GM18861 (cell line): ENCODE measurements around the gene METTL25B.
"Not testable (repeated sequence)": the region's sequence is repeated elsewhere in the genome, so short reads cannot be mapped to it uniquely, and the experiment has no call there.

ENCODE experiments used
- ATAC-seq: cut with Tn5 transposase; IDR thresholded peaks from one replicate; pipeline ENCODE4 v1.9.1; 2021; ENCODE audit not compliant: unreplicated experiment

Gene METTL25B

GRCh38 chr1:156747742-156748669 is 19.7 kb downstream of the METTL25B start:
- ATAC-seq: no peak

DNA sequence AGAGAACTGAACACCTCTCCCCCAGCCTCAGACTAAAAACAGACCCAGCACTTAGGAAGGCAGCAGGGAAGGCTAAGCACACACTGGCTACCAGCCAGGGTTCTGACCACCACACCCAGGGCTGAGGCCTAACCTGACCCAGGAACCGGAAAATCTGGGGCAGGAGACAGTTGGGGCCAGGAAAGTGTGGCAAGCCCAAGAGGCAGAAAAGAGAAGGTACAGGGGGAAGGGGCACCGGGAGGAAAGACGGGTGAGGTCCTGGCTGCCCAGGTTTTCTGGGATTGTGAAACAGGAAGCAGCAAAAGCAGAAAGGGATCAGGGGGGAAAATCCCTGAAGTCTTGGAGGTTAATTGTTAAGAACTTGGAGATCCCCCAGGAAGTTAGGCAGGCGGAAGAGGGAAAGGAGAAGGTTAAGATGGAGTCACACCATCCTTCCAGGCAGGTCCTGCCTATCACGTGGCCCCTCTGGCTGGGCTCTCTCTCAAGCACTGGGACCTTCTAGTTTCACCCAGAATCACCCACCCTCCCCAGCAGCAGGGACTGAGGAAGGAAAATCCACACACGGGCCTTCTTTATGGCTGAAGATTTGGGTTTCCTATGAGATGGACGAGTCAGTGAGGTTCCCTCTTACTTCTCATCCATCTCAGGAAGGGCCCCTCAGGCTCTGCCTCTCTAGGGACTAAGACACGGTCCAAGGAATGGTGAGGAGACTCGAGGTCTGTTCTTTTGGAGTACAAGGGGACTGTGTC is 20.6 kb downstream of the METTL25B start:
- no peak for ATAC-seq

- no peak for ATAC-seq
Observed at GRCh38 chr1:156749419-156750118, 21.3 kb downstream of the METTL25B start.

- no peak for ATAC-seq
Observed at GRCh38 chr1:156750191-156750672, 22.0 kb downstream of the METTL25B start.

DNA sequence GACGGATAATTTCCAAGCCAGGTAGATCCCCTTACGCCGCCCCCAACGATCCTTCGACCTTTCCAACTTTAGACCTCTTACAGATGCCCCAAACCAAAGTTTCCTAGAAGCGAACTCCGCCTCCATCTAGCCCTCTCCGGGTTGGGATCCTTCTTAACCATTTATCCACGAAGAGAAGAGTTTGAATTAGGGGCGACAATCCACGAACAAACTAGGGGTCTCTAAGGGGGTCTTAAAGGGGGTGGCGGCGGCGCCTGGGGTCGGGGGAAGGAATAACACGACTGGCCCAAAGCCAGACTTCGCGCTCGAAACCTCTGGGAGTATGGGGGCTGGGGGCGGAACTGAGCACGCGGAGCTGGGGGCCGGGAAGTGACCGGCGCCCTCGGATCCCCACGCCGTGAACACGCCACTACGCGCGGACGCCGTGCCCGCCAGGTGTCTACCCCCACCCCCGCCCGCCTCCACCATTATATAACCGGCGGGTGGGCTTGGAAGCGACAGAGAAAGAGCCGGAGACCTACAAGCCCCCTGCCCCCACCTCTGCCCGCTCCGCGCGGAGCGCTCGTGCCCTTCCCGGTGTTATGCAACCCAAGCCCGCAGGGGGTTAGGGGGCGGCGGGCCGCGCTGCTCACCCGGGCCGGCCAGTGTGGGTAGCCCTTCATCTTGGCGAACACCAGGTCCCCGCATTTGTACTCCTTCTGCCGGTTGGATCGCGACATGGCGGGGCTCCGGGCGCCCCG is 22.6 kb downstream of the METTL25B start:
- no peak for ATAC-seq

DNA sequence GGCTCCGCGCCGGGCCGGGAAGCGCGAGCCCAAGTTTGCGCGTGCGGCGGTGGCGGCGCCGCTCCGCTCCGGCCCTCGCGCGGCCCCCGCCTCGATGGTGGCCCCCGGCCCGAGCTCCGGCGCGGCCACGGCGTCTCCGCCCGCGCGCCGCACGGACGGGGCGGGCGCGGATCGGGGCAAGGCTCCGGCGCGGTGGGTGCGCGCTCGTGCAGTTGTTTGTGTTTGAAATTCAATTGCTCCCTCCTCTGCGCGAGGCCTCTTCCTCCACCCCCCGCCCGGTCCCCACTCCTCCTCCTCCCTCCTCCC is 23.1 kb downstream of the METTL25B start, which contains the start of gene HDGF:
HDGF (minus strand) TSS at position 225 of the 306 bp plus-strand sequence. CDS start 246 bp downstream, outside the sequence.
- ATAC-seq: no peak

DNA sequence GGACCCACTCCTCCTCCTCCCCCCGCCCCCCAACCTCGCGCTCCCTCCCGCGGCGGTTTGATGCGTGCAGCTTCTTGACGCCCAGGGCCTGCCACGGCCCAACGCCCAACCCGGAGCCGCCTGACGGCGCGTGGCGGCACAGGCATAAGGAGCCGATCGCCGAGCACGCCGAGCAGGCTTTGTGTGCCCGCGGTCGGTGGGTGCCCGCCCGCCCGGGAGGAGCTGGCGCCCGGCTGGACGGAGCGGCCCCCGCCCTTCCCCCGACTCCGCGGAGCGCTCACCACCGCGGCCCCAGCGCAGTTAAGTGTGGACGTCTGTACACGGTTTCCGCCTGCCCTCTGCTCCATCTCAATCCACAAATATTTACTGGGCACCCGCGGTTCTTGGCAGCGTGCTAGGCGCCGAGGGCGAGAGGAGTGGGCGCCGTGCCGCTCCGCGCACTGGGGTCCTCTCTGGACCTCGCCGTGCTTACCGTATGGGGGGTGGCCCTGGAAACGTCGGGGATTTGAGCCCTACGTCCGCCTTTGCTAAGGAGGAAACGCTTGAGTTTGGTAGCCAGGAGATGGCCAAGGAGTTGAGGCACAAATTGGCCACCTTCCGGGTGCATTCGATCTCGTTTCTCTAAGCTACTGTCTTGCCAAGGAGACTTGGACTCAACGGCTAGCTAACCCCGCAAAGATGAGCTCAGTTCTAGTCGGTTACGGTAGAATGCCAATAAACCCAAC is 23.6 kb downstream of the METTL25B start:
- ATAC-seq: peak; percentile 65

- no peak for ATAC-seq
Observed at GRCh38 chr1:156752843-156753482, 24.7 kb downstream of the METTL25B start.

DNA sequence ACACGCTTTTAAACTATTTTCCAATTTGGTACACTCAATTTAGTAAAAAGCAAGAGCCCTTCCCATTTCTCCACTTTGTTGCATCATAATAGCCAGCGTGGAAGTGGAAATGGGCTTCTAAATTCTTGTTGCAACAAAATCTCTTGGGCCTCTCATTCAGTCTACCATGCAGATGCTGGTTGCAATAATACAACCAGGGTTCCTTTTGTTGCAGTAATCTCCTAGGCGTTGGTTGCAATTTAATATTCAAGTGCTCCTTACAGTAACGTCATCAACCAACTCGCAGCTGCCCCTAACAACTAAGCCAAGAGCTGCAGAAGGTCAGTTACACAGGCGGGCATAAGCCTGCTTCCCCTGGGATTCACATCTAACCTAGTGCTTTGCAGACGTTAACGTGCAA is 25.9 kb downstream of the METTL25B start:
- no peak for ATAC-seq

DNA sequence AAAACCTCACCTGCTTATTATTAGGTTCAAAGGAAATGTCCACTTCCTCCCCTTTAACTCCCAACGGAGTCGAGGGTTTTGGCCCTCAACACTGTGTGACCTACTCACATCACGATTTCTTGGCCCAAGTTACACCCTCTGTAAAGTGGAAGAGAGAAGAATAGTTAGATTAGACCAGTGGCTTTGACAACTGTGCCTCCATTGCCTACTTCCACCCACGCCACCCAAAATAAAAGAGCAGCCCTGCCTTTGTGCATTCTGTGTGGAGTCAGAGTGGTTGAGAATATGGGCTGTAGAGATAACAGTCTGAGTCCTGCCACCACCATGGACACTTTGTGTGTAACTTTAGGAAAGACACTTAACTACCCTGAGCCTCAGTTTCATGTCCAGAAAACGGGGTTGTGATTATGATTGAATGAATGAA is 27.3 kb downstream of the METTL25B start:
- ATAC-seq: no peak

GRCh38 chr1:156756355-156756754 is 28.1 kb downstream of the METTL25B start:
- ATAC-seq: no peak

GRCh38 chr1:156757572-156758253 is 29.4 kb downstream of the METTL25B start:
- ATAC-seq: not testable (repeated sequence)

DNA sequence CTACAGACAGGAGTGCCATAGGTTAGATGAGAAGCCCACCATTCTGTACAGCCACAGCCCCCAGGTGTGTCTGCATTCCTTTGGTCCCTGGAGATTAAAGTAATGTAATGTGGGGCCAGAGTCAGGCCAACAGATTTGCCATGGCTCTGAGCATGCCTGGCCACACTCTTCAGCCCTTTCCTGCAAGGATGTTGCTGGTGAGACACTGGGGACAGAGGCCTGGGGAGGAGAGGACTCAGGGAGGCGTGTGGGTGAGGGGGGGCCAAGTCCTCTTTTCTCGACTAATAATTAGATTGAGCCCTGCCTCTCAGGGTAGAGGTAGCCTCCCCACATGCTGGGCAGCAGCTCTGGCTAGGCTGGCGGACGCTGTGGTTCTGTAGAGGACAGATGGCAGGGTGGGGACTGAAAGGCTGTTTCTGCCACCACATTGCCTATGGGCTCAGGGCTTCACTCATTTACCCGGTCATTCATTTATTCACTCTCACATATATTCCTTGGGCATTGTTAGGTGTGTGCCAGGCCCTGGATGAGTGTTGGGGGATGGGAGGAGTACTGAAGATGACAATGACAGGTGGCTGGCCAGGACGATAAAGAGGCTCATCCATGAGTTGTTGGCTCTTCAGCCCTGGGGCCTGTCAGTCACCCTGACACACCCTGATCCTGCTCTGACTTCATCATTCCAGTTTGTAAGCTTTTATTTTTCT is 32.0 kb downstream of the METTL25B start:
- no peak for ATAC-seq

GRCh38 chr1:156760796-156761104 is 32.5 kb downstream of the METTL25B start:
- ATAC-seq: no peak

- ATAC-seq: not testable (repeated sequence)
Observed at GRCh38 chr1:156765136-156765535, 36.9 kb downstream of the METTL25B start.

DNA sequence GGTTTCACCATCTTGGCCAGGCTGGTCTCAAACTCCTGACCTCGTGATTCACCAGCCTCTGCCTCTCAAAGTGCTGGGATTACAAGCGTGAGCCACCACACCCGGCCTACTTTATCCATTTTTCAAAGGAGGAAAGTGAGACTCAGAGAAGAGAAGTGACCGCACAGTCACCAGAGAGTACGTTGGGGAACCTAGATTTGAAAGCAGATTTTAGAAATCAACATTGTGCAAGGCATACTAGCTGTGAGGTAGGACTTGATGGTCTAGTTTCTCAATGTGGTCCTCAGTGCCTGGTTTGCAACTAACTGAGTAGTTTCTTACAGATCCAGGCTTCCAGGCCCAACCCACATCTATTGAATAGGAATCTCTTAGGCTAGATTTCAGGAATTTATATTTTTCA is 37.4 kb downstream of the METTL25B start:
- no peak for ATAC-seq

DNA sequence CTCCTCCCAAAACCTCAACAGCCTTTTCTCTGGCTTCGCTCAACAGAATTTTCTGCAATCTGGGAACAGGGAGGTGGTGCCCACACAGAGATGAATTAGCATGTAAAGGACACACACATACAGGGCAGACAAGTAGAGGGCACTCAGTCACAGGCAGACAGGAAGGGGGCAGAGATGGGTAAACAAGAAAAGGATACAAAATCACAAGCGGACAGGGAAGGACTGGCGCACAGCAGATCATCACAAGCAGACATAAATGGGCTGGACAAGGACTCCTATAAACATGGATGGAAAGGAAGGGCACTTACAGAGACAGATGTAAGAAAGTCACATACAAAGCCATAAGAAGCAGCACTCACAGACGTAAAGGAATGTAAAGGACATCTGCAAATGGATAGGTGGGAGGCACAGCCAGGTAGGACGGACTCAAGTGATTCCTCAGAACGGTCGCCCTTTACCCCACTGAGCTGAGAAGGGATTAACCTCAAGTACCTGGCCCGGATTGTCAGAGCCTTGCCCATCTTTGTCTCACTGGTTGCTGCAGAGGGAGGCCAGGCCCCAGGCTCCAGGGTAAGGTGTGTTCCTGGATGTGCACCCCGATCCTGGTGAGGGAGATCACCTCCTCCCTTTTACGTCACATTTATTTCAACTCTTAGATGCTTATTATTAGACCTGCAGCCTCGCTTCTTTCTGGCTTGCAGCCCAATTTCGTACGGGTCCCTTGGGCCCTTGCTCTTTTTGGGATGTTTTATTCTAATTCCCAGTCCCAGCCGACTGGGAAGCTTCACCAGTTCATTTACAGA is 38.2 kb downstream of the METTL25B start:
- ATAC-seq: no peak
